Cardiac septum (tissue), 1 donor: Measurements from ENCODE around the gene HNRNPH1. TPM values are rescaled to one million over a fixed set of nuclear protein-coding genes. Genes with fewer than 3 reads are reported as not detected.
"Not testable (repeated sequence)": the region's sequence is repeated elsewhere in the genome, so short reads cannot be mapped to it uniquely, and the experiment has no call there.

ENCODE experiments used
- DNase-seq: peaks from one replicate; pipeline ENCODE4 v3.0.0-alpha.2; 2020; ENCODE audit warnings: low spot score
- intact Hi-C: fragments of 100-400 bp; cut with DNase I; formaldehyde crosslinking; loops from one replicate; pipeline ENCODE4 v1.14.0; 2022
- total RNA-seq: library from RNA; stranded (reverse); fragmentation: NEBNext Ultra II Directional; extraction: Animal tissue kit (Norgen Biotek cat#: 25700); gene quantifications from one replicate; pipeline ENCODE4 v1.2.1, GENCODE V29; 2021
- donor health status: DM: no; HTN: no; CAD: no.

The HNRNPH1 gene
- total RNA-seq, 1 donor from 2014 or later: 222 TPM

- DNase-seq, intact Hi-C loops: not testable (repeated sequence)
Measured at GRCh38 chr5:179633501-179634369, 10.3 kb upstream of the HNRNPH1 start.

- DNase-seq: no peak
- intact Hi-C loops: loop anchor here (5.0 kb wide), 1 partner anchor 68 kb away; no protein-coding TSS in a partner anchor
Measured at GRCh38 chr5:179624841-179625271, 1.4 kb upstream of the HNRNPH1 start.

- DNase-seq: no peak
- intact Hi-C loops: loop anchor here (5.0 kb wide), 1 partner anchor 67 kb away; no protein-coding TSS in a partner anchor
Measured at GRCh38 chr5:179623906-179624741, 653 bp upstream of the HNRNPH1 start.

GRCh38 chr5:179621551-179622214 lies 1.8 kb downstream of the HNRNPH1 start:
- intact Hi-C loops: loop anchor here (5.0 kb wide), 1 partner anchor 64 kb away; no protein-coding TSS in a partner anchor
- no peak for DNase-seq

GRCh38 chr5:179620703-179621350 lies 2.6 kb downstream of the HNRNPH1 start:
- intact Hi-C loops: loop anchor here (5.0 kb wide), 1 partner anchor 64 kb away; no protein-coding TSS in a partner anchor
- DNase-seq: no peak

- intact Hi-C loops: loop anchor here (5.0 kb wide), 1 partner anchor 63 kb away; no protein-coding TSS in a partner anchor
- DNase-seq: no peak
Measured at GRCh38 chr5:179620293-179620692, 3.2 kb downstream of the HNRNPH1 start.

GRCh38 chr5:179619776-179620175 lies 3.7 kb downstream of the HNRNPH1 start:
- no peak for DNase-seq
- intact Hi-C loops: loop anchor here (5.0 kb wide), 1 partner anchor 62 kb away; no protein-coding TSS in a partner anchor

GRCh38 chr5:179618923-179619554 lies 4.4 kb downstream of the HNRNPH1 start:
- DNase-seq: no peak
- intact Hi-C loops: no loop called here

GRCh38 chr5:179617930-179618329 lies 5.5 kb downstream of the HNRNPH1 start:
- intact Hi-C loops: no loop called here
- no peak for DNase-seq

GRCh38 chr5:179616002-179616594 lies 7.4 kb downstream of the HNRNPH1 start:
- no peak for DNase-seq
- intact Hi-C loops: no loop called here

- no peak for DNase-seq
- intact Hi-C loops: no loop called here
Measured at GRCh38 chr5:179615203-179615602, 8.3 kb downstream of the HNRNPH1 start.

GRCh38 chr5:179614745-179615144 lies 8.7 kb downstream of the HNRNPH1 start:
- intact Hi-C loops: no loop called here
- DNase-seq: no peak

- intact Hi-C loops: no loop called here
- DNase-seq: no peak
Measured at GRCh38 chr5:179613460-179614071, 9.9 kb downstream of the HNRNPH1 start.

- DNase-seq: no peak
- intact Hi-C loops: no loop called here
Measured at GRCh38 chr5:179612577-179613459, 10.7 kb downstream of the HNRNPH1 start.

- intact Hi-C loops: no loop called here
- no peak for DNase-seq
Measured at GRCh38 chr5:179610903-179611265, 12.6 kb downstream of the HNRNPH1 start.

- intact Hi-C loops: no loop called here
- no peak for DNase-seq
Measured at GRCh38 chr5:179610109-179610902, 13.2 kb downstream of the HNRNPH1 start.
